ENCODE data around the gene SLC12A9.

The SLC12A9 gene

GRCh38 chr7:100885440-100886141 lies 33.1 kb downstream of the SLC12A9 start:
- TF ChIP-seq CREB1 (IDR thresholded peaks at IDR 0.05; ENCODE audit: low read depth) = no peak
- TF ChIP-seq CEBPB (IDR thresholded peaks at IDR 0.05) = no peak
- no peak for TF ChIP-seq USF1 (IDR thresholded peaks at IDR 0.05)
- no peak for TF ChIP-seq NFIC (IDR thresholded peaks at IDR 0.05)
- TF ChIP-seq TAF1 (IDR thresholded peaks at IDR 0.05; ENCODE audit: low read depth) = no peak
- TF ChIP-seq ZBTB7A (IDR thresholded peaks at IDR 0.05; ENCODE audit: low read depth) = no peak
- no peak for TF ChIP-seq EGR1 (IDR thresholded peaks at IDR 0.05)
- no peak for TF ChIP-seq FOXM1 (IDR thresholded peaks at IDR 0.05; ENCODE audit: borderline replicate concordance, low read depth)
- TF ChIP-seq RAD21 (IDR thresholded peaks at IDR 0.05; ENCODE audit: low read depth) = no peak
- TF ChIP-seq TEAD4 (IDR thresholded peaks at IDR 0.05) = no peak
- TF ChIP-seq YY1 (IDR thresholded peaks at IDR 0.05; ENCODE audit: low read depth) = no peak
- TF ChIP-seq REST (IDR thresholded peaks at IDR 0.05; ENCODE audit: low read depth) = no peak
- no peak for TF ChIP-seq TCF12 (IDR thresholded peaks at IDR 0.05; ENCODE audit: low read depth)
- no peak for TF ChIP-seq MAX (IDR thresholded peaks at IDR 0.05)
- no peak for TF ChIP-seq EP300 (IDR thresholded peaks at IDR 0.05; ENCODE audit: borderline replicate concordance)

- TF ChIP-seq FOXM1 (IDR thresholded peaks at IDR 0.05; ENCODE audit: borderline replicate concordance, low read depth) = no peak
- TF ChIP-seq EP300 (IDR thresholded peaks at IDR 0.05; ENCODE audit: borderline replicate concordance) = no peak
These were observed 33.8 kb downstream of the SLC12A9 start for GRCh38 chr7:100886142-100886935.

GRCh38 chr7:100886936-100887515 lies 34.5 kb downstream of the SLC12A9 start:
- TF ChIP-seq CREB1 (IDR thresholded peaks at IDR 0.05; ENCODE audit: low read depth) = no peak
- TF ChIP-seq CEBPB (IDR thresholded peaks at IDR 0.05) = no peak
- no peak for TF ChIP-seq REST (IDR thresholded peaks at IDR 0.05; ENCODE audit: low read depth)
- no peak for TF ChIP-seq EP300 (IDR thresholded peaks at IDR 0.05; ENCODE audit: borderline replicate concordance)
- no peak for TF ChIP-seq EGR1 (IDR thresholded peaks at IDR 0.05)
- no peak for TF ChIP-seq YY1 (IDR thresholded peaks at IDR 0.05; ENCODE audit: low read depth)
- TF ChIP-seq MAX (IDR thresholded peaks at IDR 0.05) = no peak
- no peak for TF ChIP-seq TEAD4 (IDR thresholded peaks at IDR 0.05)
- no peak for TF ChIP-seq RAD21 (IDR thresholded peaks at IDR 0.05; ENCODE audit: low read depth)
- no peak for TF ChIP-seq TCF12 (IDR thresholded peaks at IDR 0.05; ENCODE audit: low read depth)
- no peak for TF ChIP-seq USF1 (IDR thresholded peaks at IDR 0.05)

GRCh38 chr7:100887516-100888290 lies 35.2 kb downstream of the SLC12A9 start:
- no peak for TF ChIP-seq EGR1 (IDR thresholded peaks at IDR 0.05)
- TF ChIP-seq NFIC (IDR thresholded peaks at IDR 0.05) = no peak
- no peak for TF ChIP-seq ZBTB7A (IDR thresholded peaks at IDR 0.05; ENCODE audit: low read depth)
- no peak for TF ChIP-seq MAX (IDR thresholded peaks at IDR 0.05)
- no peak for TF ChIP-seq TAF1 (IDR thresholded peaks at IDR 0.05; ENCODE audit: low read depth)
- no peak for TF ChIP-seq YY1 (IDR thresholded peaks at IDR 0.05; ENCODE audit: low read depth)
- TF ChIP-seq CREB1 (IDR thresholded peaks at IDR 0.05; ENCODE audit: low read depth) = no peak
- no peak for TF ChIP-seq EP300 (IDR thresholded peaks at IDR 0.05; ENCODE audit: borderline replicate concordance)
- TF ChIP-seq RAD21 (IDR thresholded peaks at IDR 0.05; ENCODE audit: low read depth) = no peak
- no peak for TF ChIP-seq TEAD4 (IDR thresholded peaks at IDR 0.05)
- no peak for TF ChIP-seq REST (IDR thresholded peaks at IDR 0.05; ENCODE audit: low read depth)
- no peak for TF ChIP-seq CEBPB (IDR thresholded peaks at IDR 0.05)
- TF ChIP-seq TCF12 (IDR thresholded peaks at IDR 0.05; ENCODE audit: low read depth) = no peak
